ENCODE measurements around the gene BLOC1S5. TPM values are rescaled to one million over a fixed set of nuclear protein-coding genes. Genes with fewer than 3 reads are reported as not detected.

BLOC1S5 gene
- total RNA-seq, 4 donors from 2014 or later = 15.5 to 242 (median 38.8) TPM

- H3K36me3 ChIP-seq = no peaks in the 10 kb centered on the region
- DNase-seq = no peak
- no peaks in the 10 kb centered on the region for H3K9me3 ChIP-seq
- intact Hi-C loops (cut with DNase I; ENCODE audit: low total_unique reads) = no loop called here
- no peak for TF ChIP-seq CTCF (IDR thresholded peaks at IDR 0.05)
- no peak for TF ChIP-seq POLR2A (IDR thresholded peaks at IDR 0.05)
- no peak overlapping the region for H3K4me3 ChIP-seq
- no peaks in the 10 kb centered on the region for H3K4me1 ChIP-seq
- no peak overlapping the region for H3K27ac ChIP-seq
- H3K27me3 ChIP-seq = no peaks in the 10 kb centered on the region
Observed at GRCh38 chr6:8075704-8076103, 11.5 kb upstream of the BLOC1S5 start.

GRCh38 chr6:8075185-8075584, 11.0 kb upstream of the BLOC1S5 start:
- H3K4me1 ChIP-seq = no peaks in the 10 kb centered on the region
- intact Hi-C loops (cut with DNase I; ENCODE audit: low total_unique reads) = no loop called here
- TF ChIP-seq CTCF (IDR thresholded peaks at IDR 0.05) (no peak), POLR2A (IDR thresholded peaks at IDR 0.05) (no peak)
- no peaks in the 10 kb centered on the region for H3K9me3 ChIP-seq
- H3K4me3 ChIP-seq = no peak overlapping the region
- no peaks in the 10 kb centered on the region for H3K36me3 ChIP-seq
- no peak overlapping the region for H3K27ac ChIP-seq
- DNase-seq = no peak
- H3K27me3 ChIP-seq = no peaks in the 10 kb centered on the region

GRCh38 chr6:8074213-8074612, 10.0 kb upstream of the BLOC1S5 start:
- Histone ChIP-seq H3K4me1 (no peaks in the 10 kb centered on the region), H3K36me3 (no peaks in the 10 kb centered on the region), H3K27me3 (no peaks in the 10 kb centered on the region), H3K9me3 (no peaks in the 10 kb centered on the region), H3K4me3 (no peak overlapping the region), H3K27ac (no peak overlapping the region)
- intact Hi-C loops (cut with DNase I; ENCODE audit: low total_unique reads) = no loop called here
- TF ChIP-seq POLR2A (IDR thresholded peaks at IDR 0.05) (no peak), CTCF (IDR thresholded peaks at IDR 0.05) (no peak)
- DNase-seq = no peak

GRCh38 chr6:8073758-8074157, 9.6 kb upstream of the BLOC1S5 start:
- no peak for DNase-seq
- TF ChIP-seq CTCF (IDR thresholded peaks at IDR 0.05) (no peak), POLR2A (IDR thresholded peaks at IDR 0.05) (no peak)
- Histone ChIP-seq H3K36me3 (no peaks in the 10 kb centered on the region), H3K4me1 (no peaks in the 10 kb centered on the region), H3K9me3 (no peaks in the 10 kb centered on the region), H3K4me3 (no peak overlapping the region), H3K27ac (no peak overlapping the region), H3K27me3 (no peaks in the 10 kb centered on the region)
- intact Hi-C loops (cut with DNase I; ENCODE audit: low total_unique reads) = no loop called here

GRCh38 chr6:8070718-8071117, 6.5 kb upstream of the BLOC1S5 start:
- no peak for DNase-seq
- TF ChIP-seq CTCF (IDR thresholded peaks at IDR 0.05) (no peak), POLR2A (IDR thresholded peaks at IDR 0.05) (no peak)
- H3K27me3 ChIP-seq = no peaks in the 10 kb centered on the region
- no peaks in the 10 kb centered on the region for H3K36me3 ChIP-seq
- H3K9me3 ChIP-seq = no peaks in the 10 kb centered on the region
- no peaks in the 10 kb centered on the region for H3K4me1 ChIP-seq
- H3K27ac ChIP-seq = no peak overlapping the region
- no peak overlapping the region for H3K4me3 ChIP-seq
- intact Hi-C loops (cut with DNase I; ENCODE audit: low total_unique reads) = no loop called here
